ENCODE data around the gene SARNP.
A peak's percentile ranks its signal among the peaks of the same experiment; 100 is the strongest.
"Not testable (repeated sequence)": the region's sequence is repeated elsewhere in the genome, so short reads cannot be mapped to it uniquely, and the experiment has no call there.

The SARNP gene

DNA sequence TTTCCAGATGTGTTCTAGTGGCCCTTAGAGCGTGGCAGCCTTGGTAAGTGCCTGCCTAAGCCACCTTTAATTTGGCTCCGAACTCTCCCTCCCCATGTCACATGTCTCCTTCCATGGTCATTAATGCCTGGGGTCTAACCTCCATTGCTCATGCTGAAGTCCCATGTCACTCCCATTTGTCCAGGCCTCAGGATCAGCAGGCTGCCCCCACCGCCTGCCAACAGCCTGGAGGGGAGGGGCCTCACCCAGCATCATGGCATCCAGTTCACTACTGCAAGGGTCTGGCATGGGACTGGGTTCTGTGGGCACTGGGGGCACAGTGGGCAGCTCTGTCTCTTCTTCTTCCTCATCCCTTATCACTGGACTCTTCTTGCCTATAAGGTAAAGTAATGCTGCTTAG is 20.8 kb upstream of the SARNP start:
- no peak for DNase-seq

DNA sequence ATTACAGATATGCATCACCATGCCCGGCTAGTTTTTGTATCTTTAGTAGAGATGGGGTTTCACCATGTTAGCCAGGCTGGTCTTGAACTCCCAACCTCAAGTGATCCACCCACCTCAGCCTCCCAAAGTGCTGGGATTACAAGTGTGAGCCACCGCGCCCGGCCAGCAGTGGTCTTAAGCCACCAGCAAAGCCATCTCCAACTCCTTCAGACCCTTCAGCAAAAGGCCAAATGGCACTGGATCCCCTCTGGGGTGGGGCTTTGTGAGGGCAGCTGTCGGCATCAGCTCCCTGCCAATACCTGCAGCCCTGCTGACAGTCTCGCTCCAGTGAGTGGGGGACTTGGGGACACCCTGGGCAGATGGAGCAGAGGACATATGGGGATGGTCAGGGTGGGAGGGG is 16.9 kb upstream of the SARNP start:
- DNase-seq = not testable (repeated sequence)

DNA sequence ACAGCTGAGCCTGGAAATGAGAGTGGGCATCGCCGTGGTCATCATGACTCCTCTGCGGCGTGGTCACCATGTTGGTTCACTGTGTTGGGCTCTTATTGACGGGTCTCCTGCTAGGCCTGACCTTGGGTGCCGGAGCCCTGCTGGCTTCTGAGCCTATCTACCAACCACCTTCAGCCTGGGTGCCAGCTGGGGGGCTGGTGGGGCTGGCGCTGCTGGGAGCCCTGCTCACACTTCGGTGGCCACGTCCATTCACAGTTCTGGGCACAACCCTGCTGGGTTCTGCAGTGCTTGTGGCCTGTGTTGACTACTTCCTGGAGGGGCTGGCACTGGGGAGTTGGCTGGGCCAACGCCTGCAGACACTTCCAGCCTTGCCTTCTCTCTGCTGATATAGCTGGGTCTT is 15.5 kb upstream of the SARNP start:
- no peak for DNase-seq

DNA sequence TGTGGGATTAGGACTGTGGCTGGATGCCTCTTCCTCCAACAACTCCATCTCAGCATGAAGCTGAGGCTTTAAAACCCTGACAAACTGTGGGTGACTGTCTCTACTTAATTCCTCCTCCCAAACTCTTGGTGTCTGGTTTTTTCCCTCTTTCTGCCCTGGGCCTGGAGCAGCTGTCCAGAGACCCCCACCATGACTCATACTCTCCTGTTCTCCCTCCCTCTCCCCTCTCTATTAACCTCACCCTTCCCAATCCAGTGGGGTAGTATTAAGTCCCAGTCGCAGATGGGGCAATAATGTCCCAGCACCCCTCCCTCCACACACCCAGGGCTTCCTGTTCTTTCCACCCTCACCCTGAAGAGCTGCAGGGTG is 13.9 kb upstream of the SARNP start:
- no peak for DNase-seq

DNA sequence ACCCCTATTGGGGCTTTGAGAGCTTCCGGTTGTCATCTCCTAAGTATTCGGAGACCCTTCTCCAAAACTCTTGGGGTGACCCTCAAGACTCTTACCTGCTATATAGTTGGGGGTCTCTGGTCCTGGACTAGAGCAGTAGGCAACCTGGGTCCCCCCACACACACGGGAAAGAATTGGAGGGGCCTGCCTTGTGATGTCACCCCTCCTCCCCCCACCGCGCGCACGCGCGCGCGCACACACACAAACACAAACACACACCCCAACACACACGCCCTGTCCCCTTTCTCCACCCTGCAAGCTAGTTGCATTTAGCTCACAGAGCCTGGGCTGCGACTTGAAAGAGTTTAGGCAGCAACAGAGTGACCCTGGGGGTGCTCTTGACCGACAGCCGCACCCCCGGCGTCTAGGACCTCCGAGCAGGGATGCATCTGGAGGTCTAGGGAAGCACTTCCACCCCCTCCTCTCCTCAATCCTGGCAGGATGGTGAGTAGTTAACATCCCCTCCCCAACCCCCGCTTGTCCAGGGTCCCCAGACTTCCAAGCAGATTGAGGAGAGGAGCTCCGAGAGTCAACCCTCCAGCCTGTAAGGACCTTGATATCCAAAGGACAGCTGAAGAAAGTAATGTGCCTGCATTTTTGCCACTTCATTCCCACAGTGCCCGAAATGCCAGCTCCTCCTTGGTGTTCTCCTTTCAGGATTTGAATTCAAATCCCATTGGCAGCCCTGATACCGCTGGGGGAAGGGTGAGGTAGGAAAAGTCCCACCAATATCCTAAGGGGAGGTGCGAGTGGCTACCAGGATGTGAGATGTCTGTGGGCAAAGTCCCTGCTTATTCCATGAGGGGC is 13.3 kb upstream of the SARNP start:
- peak; percentile 12 for DNase-seq

DNA sequence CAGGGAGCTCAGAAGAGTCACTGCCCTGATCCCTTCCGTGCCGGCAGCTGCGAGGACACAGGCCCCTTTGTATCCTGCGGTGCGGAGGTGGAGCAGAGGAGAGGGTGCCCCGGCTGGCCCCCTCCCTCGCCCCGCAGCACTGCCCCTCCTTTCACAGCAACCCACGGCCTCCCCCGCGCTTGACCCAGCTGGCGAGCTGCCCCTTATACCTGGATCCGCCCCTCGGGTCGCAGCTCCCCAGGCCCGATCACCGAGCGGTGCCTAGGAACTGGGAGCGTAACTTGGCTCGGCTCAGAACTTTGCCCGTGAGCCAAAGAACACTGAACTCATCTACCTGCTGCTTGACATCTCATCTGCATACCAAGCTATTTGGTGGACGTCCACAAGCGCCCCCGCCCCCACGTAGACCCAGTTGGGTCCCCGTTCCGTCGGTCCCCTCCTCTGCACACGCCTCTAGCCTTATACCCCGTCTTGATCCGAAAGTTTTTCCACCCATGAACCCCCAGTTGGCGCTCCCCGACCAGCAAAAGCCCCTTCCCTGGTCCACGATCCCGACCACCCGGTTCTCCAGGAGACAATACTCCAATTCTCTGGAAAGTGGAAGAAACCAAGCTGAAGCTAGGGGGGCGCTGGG is 12.6 kb upstream of the SARNP start:
- no peak for DNase-seq

DNA sequence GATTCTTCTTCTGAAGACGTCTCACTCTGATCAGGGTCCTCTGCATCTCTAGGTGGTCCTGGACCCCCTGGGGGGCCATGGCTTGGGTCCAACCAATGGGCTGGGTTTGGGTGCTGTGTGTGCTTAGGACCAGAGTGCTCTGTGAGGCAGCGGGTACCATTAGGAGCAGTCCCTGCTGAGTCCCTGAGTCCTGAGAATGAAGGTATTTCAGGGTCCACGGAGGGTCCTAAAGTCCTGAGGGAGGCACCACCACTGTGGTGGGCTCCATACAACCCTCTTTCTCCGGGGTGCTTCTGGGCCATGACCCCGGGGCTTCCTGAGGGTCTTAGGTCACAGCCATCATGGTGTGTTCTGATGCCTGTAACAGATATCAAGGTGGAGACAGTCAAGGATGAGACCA is 10.8 kb upstream of the SARNP start:
- no peak for DNase-seq

DNA sequence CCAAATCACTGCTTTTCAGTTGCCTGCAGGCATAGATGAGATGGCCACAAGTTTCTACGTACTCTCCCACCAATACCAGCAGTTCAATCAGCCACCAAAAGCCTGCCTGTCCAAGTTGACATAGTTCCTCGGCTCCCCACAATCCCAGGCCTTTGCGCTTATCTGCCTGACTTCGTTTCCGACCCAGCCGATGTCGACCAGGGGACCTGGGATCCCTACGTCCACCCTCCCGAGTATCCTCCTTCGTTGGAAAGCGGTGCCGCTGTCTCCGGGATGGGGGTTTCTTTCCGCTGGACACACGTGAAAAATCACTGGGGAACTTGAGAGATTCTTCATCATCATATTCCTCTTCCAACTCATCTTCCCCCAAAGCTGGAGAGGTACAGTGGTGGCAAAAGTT is 10.3 kb upstream of the SARNP start:
- no peak for DNase-seq

DNA sequence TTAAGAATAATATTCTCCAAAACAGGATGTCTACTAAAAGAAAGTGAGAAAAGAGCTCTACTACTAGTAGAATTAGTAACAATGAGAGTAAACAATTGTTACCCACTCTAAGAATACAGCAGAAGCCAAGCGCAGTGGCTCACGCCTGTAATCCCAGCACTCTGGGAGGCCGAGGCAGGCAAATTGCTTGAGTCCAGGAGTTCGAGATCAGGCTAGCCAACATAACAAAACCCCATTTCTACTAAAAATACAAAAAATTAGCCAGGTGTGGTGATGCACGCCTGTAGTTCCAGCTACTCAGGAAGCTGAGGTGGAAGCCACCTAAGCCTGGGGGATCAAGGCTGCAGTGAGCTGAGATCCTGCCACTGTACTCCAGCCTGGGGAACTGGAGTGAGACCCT is 7.2 kb upstream of the SARNP start:
- DNase-seq = no peak

DNA sequence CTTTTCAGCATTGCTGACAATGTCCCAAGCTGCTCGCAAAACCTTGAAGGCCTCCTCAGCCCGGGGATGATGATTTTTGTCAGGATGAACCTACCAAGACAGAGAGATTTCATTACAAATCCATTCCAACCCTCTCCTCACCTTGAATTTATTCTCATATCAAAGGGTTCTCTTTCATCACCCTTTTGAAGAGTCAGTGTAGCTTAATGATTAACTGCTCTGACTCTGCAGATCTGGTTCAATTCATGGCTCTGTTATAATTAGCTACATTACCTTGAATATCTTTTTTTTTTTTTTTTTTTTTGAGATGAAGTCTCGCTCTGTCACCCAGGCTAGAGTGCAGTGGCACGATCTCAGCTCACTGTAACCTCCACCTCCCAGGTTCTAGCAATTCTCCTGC is 5.9 kb upstream of the SARNP start:
- DNase-seq = no peak

DNA sequence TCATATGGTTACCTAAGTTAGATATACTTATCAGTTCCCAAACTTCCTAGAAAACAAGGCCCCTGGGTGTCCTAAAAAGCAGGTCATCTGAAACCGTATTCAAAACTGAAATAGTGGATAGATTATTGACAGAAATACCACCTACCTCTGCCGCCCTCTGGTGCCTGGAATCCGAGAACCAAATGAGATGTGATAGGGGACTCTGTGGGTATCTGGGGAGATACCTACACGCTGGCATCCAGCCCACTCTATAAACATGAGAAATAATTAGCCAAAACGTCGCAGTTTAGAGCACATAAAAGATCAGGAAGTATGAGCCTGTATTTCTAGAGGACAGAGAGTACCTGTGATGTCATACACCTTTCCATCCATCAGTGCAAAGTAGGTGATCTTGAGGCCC is 4.7 kb upstream of the SARNP start:
- no peak for DNase-seq

DNA sequence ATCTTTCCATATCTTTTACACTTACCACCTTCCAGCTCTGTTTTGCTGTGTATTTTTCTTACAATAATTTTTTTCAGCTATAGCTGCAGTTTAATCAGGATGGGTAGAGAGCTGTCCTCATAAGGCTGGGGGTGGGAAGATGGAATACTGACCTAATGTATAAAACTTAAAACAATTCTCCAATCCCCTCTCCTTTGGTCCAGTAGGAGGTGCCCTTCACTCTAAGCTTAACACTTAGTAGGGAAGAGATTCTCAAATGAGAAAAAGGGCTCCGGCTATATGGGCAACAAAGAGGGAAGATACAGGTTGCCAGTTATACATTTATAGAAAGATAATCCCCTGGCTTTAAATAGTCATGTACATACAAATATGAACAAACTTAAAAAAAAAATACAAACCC is 3.2 kb upstream of the SARNP start:
- DNase-seq = no peak

DNA sequence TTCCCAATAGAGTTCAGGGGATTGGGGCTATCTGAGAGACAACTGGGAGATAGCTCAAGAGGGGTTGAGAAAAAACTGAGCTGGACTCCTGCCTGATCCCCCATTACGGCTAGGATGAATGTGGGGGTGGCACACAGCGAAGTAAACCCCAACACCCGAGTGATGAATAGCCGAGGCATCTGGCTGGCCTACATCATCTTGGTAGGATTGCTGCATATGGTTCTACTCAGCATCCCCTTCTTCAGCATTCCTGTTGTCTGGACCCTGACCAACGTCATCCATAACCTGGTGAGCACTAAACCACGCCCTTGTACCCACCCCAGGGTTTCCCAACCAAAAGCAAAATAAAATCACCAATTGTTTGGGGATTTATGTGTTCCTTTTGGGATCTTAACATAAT is 1.4 kb upstream of the SARNP start:
- no peak for DNase-seq

DNA sequence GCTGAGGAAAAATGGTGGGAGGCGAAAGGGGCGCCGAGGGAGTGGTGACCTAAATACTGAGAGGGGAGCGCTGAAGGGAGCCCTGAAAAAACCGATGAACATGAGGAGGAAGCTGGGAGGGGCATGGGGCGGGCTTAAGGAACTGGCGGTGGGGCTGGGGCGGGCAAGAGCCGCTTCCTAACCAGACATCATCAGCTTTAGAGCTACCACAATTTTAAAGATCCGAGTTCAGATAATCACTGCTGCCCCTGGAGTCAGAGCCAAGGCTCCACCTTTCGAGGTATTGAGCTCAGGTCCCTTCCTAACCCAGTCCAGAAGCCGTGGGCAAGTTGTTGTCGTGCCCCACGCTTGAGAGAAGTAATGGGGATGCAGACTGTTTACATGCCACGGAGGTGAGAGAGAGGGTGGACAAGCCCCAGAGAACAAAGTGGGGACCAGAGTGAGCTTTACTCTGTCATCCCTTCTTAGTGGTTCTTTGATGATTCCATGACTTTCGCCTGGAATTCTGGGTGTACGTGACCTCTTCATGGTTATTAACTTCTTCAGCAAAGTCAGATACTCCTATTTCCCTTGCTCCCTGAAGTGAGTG is 710 bp upstream of the SARNP start:
- no peak for DNase-seq

DNA sequence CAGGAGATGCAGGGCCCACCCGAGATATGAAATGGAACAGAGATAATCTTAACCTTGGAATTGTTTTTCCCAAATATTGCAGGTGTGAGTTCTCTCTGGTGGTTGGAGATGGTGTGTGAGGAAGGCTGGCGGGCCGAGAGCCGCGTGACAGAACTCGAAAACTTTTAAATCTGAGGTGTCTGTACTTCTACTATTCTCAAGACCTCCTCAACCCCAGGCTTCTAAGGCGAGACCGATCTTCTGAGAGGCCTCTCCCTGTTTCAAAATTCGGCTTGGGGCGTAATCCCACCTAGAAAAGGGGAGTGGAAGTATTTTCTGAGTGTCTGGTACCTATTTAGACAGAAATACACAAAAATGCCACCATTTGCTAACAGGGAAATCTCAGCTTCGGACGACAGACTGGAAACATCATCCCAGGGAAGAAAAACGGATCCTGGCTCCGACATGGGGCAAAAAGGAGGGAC is 611 bp downstream of the SARNP start:
- no peak for DNase-seq

DNA sequence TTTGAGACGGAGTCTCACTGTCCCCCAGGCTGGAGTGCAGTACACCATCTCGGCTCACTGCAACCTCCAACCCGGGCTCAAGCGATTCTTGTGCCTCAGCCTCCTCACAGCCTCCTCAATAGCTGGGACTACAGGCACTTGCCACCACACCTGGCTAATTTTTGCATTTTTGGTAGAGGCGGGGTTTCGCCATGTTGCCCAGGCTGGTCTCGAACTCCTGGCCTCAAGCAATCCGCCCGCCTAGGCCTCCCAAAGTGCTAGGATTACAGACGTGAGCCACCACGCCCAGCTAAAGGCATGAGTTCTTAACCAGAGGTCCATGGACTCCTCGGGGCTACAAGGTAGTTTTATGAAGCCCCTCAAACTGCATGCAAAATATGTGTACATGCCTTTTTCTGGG is 2.1 kb downstream of the SARNP start:
- no peak for DNase-seq

DNA sequence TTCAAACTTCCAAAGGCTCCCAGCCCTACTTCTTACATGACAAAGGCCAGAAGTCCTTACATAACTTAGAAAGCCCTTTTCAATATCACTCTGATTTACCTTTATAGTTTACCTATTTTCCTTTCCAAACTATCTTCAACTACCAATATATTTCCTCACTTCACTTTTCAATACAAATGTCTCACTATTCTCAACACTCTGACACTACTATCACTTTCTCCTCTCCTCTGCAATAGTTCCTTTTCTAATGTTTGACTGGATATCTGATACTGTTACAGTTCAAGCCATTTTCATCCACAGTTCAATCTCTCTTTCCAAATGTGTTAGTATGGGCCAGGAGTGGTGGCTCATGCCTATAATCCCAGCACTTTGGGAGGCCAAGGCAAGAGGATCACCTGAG is 3.3 kb downstream of the SARNP start:
- no peak for DNase-seq

DNA sequence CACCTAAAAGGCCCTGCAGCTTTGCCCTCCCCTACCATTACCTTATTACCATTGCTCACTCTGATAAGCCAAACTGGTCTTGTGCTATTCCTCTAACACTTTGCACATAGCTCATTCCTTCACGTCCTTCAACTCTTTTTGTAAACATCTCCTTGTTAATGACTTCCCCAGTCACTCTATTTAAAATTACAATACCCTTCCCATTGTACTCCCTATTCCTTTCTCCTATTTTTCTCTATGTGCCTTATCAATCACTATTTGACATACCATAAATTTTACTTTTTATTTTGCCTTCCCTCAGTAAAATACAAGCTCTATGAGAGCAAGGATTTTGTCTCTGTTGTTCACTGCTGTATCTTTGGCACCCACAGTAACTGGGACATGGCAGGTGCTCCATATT is 5.4 kb downstream of the SARNP start:
- DNase-seq = no peak

DNA sequence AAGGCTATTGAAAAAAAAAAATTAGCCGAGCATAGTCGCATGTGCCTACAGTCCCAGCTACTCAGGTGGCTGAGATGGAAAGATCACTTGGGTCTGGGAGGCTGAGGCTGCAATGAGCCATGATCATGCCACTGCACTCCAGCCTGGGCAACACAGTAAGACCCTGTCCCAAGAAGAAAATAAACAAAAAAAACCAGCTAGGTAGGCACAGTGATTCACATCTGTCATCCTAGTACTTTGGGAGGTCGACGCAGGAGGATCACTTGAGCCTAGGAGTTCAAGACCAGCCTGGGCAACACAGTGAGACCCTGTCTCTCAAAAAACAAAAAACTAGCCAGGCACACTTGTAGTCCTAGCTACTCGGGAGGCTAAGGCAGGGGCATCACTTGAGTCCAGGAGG is 8.2 kb downstream of the SARNP start:
- DNase-seq = no peak

DNA sequence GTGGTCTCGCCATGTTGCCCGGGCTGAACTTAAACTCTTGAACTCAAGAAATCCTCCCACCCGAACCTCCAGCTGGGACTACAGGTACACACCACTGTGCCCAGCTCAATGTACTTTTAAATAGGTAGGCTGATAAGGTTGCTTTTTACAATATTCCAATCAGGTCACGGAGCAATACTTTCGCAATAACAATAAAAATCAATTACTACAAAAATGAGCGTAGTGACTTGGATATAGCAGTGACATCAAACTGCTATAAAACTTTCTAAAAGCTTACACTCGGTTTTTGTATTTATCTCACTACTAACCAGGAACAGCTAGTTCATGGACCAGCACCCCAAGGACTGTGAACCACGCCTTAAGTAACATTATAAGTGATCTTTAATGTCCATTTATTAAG is 10.5 kb downstream of the SARNP start:
- DNase-seq = no peak

DNA sequence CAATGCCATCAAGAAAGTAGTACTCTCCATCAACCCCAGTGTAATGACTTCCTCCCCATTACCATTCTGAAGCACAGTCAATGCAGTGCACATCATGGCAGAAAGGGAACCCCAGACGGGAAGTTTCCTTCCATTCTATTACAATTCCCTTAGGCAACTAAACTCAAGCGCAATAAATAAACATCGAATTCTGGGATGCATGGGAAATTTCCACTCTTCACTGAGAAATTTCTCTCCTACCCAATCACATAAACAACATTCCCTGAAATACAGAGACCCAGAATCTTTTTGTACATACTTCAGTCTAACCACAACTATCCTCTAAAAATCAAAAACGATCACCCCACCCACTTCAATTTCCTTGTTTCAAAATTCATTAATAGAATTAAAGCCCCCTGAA is 20.0 kb downstream of the SARNP start:
- DNase-seq = no peak

DNA sequence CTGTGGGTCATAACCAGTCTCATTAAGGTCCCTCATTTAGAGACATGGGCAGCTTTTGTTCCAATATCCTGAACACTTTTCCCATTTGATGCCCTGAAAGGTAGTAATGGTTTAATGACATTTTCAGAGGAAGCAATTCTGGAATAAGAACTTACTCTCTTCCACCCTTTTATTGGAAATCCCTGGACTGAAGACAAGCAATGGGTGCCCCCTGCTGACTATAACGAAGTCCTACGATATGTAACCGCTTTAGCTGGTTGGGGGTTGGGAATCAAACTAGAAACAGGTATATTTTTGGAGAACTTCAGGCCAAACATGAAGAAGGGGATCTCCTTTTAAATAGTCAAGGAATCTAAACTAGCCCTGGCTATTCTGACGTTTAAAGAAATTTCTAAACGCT is 20.5 kb downstream of the SARNP start:
- DNase-seq = no peak

DNA sequence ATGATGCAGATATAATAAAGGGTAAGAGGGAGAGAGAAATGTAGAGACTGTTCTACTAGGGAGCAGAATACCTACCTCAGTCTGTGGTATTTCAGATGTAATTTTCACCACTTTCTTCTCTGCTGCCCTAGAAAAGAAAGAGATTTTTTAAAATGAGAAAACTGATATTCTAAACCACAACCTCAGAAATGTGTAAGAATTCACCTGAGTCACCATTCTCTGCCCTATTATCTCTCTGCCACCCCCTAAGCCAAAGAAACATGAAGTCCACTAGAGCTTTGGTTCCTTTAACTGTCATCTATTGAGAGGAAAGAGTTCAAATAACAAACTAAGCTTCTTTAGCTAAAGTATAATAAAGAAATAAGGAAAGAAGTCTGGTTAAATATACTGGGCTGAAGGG is 21.6 kb downstream of the SARNP start:
- DNase-seq = no peak

DNA sequence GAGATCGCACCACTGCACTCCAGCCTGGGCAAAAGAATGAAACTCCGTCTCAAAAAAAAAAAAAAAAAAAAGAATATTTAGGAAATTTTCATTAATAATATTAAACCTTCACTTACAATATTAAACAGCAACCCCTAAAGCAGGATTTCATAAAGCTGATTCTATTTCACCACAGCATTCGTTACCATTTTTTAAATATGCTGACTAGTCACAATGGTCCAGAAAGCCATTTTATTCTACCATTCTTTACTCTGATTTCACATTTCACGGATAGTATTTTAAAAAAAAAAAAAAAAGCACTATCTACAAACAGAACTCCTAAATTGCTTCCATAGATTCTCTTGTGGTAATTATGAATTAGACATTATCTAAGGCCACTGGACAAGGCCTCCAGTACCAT is 27.6 kb downstream of the SARNP start:
- DNase-seq = no peak

DNA sequence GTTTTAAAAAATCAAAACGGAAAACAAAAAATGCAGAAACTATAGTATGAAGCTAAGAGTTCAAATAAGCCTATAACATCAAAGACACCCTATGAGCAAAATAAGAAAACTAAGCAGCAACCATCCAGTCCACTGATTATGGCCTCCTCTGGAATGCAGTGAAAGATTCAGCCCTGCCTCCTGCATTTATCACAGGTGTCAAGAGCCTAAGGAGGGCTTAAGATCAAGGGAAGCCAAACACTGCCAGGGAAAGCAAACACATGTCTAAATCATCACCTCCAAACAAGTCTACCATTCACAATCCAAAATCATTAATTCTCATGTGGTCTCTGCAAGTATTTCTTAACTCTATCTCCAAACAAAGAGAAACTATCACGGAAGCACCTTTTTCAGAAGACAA is 28.4 kb downstream of the SARNP start:
- DNase-seq = no peak
